ELF-1 (cell line): ENCODE results near the gene PPP1R12B.
"Not testable (repeated sequence)": the region's sequence is repeated elsewhere in the genome, so short reads cannot be mapped to it uniquely, and the experiment has no call there.

Experiments used
- DNase-seq: peaks from one replicate; pipeline ENCODE4 v3.0.0-alpha.2; 2016; ENCODE audit warnings: low read depth, low spot score

PPP1R12B gene

DNA sequence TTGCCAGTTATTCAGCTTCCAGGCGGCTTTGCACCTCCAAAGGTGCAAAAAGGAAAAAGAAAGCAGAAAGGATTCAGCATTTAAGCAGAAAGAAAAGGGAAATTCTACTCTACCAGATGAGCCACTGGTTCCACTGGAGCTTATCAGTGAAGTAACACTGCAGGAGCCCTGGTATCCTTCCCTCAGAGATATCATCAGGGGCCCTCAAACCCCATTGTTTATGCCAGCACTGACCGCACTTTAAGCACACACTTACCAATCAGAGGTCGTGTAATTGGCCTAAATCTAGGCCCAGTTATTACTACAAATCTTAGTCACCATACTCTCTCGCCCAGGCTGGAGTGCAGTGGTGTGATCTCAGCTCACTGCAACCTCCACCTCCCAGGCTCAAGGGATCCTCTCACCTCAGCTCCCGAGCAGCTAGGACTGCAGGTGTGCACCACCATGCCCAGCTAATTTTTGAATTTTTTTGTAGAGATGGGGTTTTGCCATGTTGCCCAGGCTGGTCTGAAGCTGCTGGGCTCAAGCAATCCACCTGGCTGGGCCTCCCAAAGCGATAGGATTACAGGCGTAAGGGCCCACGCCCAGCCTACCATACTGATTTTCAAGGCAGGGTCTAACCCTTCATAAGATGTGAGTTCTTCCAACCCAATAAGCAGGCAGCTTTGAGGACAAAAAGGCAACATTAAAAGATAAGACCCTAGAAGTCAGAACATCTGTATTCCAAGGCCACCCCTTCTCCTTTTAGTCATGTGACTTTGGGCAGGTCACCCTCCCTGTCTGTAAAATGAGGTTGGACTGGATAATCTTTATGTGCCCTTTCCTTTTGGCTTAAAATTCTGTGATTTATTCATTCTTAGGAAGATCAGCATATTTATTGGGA lies 236.4 kb downstream of the PPP1R12B start:
- no peak for DNase-seq

DNA sequence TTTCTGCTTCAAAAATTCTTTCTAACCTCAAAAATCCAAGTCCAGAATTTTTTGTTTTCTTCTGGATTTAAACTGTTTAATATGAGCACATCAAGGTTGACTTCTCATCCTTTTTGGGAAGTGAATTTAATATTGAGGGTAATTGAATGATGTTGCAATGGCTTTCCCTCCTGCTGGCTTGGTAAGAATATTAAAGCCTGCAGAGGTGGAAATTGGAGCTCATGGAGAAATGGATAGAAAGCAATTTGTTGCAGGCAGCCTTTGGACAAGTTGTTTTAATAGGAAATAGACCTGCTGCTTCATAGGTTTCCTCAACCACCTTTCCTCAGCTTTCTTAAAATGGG lies 237.1 kb downstream of the PPP1R12B start:
- no peak for DNase-seq

DNA sequence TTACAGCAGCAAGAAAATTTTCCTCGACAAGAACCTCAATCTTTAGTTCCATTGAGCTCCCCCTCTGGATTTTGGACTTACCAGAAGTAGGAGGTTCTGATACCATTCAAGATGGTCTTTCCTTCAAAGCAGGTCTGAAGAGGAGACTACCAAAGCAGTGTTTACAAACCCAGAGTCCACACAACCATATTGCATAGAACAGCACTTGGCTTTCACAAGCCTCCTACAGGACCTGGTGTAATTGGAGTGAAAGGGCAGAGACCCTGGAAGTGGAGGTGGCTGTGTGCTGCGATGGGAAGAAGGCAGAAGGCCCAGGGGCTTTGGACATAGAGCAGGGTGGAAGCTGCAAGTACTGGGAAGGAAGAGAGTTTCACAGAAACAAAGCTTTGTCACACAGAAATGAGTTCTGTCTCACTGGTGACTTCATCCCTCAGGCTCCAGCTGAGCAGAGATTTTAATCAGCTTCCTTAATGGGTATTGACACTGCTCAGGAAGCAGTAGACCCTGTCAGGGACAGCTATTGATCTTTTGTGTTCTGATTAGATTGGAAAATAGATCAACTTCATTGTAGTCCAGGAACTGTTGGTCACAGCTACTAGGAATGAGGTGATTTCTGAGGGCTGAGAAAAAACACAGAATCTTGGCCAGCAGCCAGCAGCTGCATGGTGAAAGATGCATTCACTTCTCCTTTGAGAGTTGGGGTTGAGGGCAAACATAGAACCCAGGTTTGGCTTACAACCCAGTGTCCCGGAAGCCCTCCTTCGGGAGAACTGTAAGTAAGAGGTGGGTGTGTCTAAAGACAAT lies 237.7 kb downstream of the PPP1R12B start:
- DNase-seq, result peak; percentile 51

DNA sequence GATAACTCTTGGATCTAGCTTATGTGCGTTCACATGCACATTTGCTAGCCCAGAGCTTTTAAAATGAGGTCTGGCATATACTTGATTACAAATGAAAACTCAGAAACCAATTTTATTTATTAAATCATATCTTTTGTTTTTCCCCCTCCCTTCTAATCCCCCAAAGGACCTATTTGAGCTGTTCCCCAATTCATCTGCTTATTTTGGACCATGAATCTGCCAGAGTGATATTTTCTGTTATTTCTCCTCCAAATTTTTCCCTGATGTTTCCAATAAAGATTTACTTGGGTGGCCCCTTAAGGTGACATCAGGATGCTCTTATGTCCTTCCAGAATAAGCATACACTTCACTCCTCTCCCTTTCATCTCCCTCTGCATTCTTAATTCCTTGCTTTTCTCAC lies 238.4 kb downstream of the PPP1R12B start:
- DNase-seq, result no peak

DNA sequence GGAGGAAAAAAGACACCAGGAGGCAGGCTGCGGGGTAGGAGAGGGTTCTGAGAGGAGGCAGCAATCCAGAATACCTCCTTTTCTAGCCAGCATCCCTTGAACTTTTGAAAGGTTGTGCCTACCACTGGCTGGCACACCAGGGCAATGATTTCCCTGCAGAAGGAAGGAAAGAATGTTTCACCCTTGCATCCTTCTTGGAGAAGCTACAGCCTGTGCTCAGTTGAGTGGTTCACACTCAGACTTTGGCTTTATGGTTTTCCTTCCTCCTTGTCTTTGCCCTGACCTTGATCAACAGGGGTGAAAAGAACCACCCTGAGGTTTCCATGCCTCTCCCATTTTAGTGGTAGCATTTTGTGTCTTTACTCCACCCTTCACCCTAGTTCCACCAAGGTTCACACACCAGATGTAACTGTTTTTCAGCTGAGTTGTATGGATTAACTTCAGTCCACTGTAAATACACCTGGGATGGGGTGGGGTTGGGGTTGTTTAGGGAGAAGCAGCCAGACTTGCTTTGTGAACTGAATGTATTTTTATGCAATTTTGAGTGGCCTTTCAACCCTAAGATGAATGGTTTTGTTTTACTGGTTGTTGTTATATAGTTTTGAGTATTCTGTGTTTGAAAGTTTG lies 239.5 kb downstream of the PPP1R12B start:
- no peak for DNase-seq

DNA sequence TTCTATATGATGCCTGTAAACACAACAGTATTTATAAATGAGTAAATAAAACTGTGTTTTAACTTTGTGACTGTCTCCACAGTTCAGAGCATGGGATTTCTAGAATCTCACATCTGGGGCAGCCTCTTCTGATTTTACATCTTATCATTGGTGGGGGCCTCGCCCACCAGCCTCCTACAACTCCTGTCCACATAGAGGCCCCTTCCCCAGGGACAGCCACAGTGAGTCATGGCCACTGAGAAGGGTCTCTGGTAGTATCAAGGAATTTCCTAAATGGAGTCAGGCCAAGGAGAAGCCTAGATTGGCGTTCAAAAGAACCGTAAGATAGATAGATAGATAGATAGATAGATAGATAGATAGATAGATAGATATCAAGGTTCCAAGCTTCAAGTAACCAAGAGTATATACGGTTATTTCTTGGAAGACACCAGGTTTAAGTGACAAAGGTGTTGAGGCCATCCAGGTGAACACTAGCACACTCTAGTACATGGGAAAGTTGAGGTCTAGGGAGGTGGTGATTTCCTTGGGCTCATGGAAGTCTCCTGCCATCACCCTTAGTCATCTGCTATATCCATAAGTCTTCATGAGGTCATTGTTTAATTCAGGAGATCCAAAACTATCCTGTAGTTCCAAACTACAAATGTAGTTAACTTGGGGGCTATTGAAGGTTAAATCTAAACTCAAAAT lies 240.1 kb downstream of the PPP1R12B start:
- DNase-seq, result no peak

DNA sequence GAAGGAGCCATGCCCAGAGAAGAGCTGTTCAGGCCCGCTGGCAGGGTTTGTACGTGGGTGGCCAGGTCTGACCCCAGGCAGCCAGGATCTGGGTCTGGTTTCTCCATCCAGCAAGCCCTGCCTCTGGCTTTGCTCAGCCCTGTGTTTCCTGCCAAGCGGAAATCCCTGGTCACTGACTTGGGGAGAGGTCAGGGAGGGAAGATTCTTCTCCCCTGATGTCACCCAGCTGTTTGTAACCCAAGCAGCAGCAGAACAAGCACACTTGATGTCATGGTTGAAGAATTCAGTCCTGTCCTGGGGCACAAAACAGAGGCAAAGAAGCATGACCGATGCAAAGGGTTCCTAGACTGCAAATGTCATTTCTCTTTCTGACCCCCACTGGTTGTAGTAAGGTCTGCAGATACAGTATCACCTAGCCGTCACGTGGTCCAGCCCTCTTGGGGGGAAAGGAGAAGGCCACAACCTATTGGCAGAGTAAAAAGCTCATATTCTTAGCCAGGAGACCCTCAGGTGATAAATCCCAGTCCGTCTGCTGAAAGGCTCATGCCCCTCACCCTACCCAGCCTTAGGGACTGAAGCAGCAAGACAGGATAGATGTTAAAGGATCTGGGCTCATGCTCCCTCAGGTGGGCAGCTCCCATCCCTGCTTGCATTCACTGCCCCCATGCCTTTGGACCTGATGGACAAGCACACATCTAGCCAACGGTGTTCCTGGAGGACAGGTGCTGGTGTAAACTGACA lies 240.9 kb downstream of the PPP1R12B start:
- DNase-seq, result peak; percentile 98

DNA sequence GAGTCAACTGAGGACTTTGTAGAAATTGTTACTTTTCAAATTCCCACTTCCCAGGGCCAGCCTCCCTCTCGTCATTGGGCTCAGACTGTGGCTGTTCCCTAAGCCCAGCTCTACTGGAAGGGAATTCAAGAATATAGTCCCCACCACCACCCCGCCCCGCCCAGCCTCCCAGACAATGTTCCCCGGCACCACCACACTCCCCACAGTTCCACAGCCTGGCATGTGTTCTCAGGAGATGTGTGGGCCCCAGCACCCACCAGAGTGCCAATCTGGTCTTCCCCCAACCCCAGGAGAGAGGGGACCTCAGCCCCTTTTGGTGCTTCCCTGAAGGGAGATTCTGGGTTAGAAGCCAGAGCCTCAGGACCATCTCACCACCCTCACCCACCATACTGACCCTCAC lies 241.6 kb downstream of the PPP1R12B start:
- DNase-seq, result no peak

DNA sequence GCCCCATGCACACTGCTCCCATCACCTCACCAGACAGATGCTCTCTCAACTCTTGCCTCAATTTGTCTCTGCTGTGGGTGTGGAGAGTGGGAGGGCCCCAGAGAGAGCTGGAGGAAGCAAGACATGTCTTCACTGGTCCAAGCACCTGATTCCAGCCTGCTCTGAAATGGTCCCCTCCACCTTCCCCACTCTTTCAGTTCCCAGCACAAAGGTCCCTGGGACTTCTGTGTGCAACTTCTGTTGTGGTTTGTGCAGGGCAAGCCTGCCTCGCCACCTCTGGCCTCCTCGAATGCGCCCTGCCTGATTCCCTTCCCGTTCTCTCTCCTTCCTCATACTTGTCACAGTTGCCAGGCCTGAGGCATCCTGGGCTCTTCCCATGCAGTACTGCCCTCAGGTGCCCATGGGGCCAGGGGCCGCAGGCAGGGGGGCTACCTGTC lies 242.5 kb downstream of the PPP1R12B start:
- DNase-seq, result peak; percentile 17

DNA sequence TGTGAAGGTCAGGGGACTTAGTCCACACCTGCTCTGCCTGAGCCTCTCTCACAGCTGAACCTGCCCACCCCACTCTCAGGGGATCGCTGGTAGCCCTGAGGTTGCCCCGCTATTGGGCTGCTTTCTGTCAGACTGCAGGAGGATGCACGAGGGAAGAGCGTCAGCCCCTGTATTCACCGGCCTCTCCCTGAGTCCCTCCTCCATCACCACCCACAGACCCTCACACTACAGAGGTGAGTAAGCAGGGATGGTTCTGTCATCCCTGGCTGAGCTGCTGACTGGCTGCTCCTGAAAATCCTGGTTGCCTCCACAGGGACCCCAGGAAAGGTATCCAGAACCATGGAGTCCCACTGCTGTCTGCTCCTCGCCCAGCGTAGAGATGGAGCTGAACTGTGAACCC lies 243.0 kb downstream of the PPP1R12B start:
- DNase-seq, result no peak

DNA sequence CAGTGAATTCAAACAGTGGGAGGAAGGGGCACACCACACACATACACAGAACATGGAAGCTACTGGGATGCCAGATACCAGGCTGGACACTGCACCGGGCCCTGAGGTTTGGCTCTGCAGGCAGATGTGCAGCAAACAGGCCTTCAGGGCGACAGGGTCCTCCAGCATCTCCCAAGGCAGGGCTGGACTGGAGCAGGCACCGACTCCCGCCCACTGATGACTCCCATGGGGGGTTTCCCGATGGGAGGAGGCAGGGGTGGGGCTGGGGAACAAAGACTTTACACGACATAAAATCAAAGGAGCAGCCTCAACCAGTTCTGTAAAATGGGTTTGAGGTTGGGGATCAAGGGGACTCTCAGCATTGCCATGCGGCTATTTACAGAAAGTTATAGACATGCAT lies 243.6 kb downstream of the PPP1R12B start:
- DNase-seq, result peak; percentile 6

DNA sequence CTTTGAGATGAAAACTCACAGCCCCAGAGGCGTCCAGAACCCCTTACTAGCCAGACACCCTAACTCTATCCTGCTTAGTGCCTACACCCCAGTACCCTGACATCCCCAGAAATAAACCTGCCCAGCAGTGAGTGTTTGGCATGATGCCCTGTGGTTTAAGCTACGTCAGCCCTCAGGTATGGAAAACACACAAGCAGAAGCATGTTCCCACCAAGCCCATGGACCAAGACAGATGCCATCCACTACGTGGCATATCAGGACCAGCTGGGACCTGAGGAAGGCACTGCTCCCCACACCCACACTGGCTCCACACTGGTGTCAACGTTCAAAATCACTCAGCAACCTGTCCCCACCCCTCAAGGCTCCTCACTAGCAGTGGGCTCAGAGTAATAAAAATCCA lies 245.3 kb downstream of the PPP1R12B start:
- DNase-seq, result no peak

DNA sequence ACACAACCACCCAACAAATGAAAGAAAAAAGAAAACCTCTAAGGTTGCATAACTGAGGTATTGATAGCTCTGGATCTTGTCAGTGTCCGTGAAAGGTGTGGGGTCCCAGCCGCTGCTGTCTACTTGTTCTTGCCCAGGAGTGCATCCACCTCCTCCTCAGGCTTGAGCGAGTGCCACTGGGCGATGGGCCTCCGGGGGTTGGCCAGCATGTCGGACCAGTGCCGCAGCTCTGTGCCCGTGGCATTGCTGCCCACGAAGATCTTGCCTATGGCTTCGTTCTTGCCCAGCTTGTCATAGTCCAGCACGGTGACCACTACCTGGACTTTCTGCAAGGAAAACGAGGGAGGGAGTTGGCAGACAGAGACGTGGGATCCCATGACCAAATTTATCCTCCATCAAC lies 248.1 kb downstream of the PPP1R12B start:
- no peak for DNase-seq

DNA sequence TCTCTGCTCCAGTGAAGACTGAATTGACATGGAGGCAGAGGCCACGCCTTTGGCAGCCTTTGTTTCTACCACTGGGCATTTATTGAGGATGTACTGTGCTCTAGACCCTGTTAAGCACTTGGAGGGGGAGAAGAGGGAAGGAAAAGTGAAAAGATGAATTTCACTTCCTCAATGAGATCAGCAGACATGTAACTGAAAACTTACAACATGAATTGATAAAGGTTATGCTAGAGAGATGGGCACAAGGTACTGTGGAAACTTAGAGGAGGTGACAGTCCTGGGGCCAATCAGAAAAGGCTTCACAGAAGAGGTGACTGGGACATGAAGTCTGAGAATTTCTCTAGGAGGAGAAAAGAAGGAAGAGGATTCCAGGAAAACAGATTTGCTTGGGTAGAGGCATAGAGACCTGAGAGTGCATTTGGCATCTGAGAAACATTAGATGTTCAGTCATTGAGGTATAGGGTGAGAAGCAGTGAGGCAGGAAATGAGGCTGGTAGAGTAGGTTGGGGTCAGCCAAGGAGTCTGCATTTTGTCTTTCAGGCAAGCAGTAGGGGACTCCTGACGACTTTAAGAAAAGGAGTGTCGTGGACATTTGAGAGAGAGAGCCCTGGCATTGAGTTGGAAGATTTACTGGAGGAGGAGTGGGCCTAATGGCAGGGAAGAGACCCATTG lies 248.7 kb downstream of the PPP1R12B start:
- DNase-seq, result no peak

DNA sequence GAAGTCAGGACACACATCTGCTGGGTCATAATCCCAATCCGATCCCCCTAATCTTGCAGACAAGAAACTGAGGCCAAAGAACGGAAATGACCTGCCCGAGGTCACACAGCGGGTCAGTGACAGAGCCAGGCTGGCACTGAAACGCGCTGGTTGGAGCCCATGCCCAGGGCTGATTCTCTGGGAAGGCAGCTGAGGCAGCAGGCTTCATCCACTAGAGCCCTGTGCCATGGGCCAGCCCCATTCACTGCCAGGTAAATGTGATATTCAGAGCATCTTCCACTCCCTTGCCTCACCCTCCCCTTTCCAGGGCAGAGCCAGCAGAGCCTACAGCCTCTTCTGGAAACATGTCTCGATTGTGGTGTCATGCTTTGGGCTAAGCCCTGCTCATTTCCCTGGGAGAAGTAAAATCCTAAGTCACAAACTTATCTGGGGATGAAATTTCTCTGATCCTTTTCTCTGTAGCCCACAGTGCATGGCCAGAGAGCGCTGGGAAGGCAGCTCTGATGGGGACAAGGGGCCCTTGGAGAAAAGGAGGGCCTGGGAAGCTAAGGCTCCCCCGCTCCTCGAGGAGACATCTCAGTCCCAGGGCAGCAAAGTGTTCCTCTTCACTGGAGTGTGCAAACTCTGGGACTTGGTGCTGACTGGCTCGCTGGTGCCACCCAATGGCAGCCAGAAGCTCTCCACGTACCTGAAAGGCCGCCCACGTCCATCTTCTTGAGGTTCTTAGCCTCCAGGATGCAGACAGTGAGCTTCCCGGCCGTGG lies 251.4 kb downstream of the PPP1R12B start:
- peak; percentile 78 for DNase-seq

DNA sequence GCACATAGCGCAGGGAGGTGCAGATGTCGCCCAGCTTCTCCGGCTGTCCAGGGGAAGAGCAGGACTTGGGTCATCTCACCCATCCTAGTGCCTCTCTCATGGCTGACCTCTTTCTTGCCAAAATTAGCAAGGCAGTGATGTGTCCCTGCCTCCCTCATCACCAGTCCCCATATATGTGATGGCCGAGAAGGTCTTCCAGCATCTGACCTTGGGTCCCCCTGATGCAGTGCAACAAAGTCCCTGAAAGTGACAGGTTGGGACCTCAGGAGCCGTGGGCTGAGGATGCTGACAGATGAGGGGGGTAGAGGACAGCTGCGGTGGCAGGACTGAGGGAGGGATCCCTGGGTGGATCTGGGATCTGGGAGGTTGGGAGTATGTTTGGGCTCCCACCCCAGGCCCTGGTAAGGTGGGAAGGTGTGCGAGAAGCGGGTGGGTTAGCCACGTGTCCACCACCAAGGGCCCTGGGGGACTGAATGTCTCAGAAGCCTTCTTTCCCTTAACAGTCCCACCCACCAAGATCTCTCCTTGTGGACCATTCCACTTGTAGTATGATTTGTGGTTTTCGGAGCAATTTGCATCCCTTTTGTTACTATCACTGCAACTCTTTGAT lies 252.0 kb downstream of the PPP1R12B start:
- DNase-seq, result no peak

DNA sequence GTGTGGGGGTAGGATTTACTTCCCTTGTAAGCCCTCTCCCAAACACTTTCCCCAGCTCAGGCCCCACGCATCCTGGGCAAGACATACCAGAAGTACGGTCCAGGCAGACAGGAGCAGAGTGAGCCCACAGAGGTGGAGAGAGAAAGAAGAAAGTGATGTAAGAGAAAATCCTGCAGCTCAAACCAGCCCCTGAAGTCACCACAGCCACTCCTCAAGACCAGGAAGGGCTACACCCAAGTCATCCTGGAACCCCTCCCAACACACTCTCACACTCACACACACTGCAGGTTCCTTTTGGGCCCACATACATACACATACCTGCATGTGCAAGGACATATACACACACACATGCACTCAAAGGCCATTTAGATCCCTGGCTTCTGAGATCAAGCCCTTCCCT lies 254.9 kb downstream of the PPP1R12B start:
- no peak for DNase-seq

DNA sequence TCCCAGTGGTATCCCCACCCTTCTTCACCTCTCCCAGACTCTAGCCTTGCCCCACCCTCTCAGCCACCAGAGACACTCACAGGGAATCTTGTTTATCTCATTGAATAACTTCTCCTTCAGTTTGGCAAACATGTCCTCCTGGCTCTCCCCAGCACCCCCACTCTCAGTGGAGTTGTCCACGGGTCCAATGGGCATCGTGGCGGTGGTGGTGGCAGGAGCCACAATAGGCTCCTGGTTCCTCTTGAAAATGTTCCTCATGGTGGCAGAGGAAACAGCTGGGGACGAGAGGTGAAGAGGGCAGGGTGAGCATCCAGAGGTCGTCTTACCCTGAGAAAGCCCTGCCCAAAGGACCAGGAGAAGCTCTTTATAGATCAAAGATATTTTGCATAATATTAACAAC lies 257.0 kb downstream of the PPP1R12B start:
- DNase-seq, result no peak

DNA sequence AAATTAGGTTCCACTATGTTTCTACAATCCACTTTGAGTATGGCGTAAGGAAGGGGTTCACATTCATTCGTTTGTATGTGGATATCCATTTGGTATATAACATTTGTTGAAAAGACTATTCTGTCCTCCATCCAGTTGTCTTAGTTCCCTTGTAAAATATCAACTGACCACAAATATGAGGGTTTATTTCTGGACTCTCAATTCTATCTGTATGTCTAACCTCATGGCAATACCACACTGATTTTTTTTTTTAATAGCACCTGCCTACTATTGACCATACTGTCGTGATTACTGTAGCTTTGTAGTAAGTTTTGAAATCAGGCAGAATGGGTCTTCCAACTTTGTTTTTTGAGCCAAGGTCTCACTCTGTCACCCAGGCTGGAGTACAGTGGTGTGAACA lies 263.5 kb downstream of the PPP1R12B start:
- not testable (repeated sequence) for DNase-seq
